HG03039 (cell line): ENCODE data around the gene TRPM4.
"Not testable (repeated sequence)": the region's sequence is repeated elsewhere in the genome, so short reads cannot be mapped to it uniquely, and the experiment has no call there.

Experiments
- ATAC-seq: cut with Tn5 transposase; IDR thresholded peaks from one replicate; pipeline ENCODE4 v1.9.1; 2021; ENCODE audit warnings: mild to moderate bottlenecking, moderate library complexity; ENCODE audit not compliant: unreplicated experiment

Gene TRPM4

DNA sequence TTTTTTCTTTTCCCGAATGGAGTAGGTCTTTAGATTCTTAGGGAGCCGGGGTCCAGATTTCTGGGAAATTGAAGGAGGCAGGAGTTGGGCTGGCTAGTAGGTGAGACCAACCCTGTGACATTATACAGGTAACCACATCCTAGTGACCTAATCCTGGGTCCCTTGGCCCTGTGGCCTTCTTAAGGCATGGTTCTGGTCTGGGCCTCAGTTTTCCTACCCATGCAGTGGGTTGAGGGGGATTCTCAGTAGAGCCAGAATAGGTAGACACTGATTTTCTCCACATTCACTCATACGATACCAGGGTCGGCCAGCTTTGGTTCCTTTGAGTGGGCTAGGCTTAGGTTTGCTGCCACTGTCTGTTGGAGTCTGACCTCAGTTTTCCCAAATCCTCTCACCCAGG is 31.0 kb upstream of the TRPM4 start:
- no peak for ATAC-seq

DNA sequence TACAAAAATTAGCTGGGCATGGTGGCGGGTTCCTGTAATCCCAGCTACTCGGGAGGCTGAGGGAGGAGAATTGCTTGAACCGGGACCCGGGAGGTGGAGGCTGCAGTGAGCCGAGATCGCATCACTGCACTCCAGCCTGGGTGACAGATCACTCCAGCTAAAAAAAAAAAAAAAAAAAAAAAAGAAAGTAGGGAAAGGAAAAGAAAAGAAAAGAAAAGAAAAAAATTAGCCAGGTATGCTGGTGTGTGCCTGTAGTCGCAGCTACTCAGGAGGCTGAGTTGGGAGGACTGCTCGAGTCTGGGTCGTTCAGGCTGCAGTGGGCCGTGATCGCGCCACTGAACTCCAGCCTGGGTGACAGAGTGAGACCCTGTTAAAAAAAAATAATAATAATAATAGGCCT is 30.4 kb upstream of the TRPM4 start:
- ATAC-seq = not testable (repeated sequence)

DNA sequence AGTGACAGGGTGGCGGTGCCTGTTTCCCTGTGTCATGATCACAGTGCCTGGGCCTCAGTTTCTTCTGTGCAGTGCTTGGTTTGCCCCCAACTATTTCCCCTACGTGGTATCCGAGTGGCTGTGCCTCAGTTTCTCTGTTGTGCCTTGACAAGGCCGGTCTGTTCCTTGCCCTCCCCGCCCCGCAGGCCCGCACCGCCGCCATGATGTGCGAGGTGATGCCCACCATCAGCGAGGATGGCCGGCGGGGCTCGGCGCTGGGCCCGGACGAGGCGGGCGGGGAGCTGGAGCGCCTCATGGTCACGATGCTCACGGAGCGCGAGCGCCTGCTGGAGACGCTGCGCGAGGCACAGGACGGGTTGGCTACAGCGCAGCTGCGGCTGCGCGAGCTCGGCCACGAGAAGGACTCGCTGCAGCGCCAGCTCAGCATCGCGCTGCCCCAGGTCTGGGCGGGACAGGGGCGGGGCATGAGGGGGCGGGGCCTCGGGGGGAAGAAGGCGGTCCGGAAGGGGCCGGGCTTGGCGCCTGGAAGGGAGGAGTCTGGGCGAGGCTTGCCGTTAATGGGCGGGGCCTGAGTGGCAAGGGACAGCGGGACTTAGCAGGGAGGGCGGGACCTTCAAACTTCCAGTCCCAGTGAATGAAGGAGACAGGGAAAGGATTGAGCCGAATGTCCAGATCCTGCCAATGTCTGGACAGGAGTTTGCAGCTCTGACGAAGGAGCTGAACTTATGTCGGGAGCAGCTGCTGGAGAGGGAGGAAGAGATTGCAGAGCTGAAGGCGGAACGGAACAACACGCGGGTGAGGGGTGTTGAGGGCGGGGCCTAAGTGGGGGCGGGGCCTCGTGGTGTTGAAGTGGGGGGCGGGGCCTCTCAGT is 29.7 kb upstream of the TRPM4 start:
- peak; percentile 84 for ATAC-seq

DNA sequence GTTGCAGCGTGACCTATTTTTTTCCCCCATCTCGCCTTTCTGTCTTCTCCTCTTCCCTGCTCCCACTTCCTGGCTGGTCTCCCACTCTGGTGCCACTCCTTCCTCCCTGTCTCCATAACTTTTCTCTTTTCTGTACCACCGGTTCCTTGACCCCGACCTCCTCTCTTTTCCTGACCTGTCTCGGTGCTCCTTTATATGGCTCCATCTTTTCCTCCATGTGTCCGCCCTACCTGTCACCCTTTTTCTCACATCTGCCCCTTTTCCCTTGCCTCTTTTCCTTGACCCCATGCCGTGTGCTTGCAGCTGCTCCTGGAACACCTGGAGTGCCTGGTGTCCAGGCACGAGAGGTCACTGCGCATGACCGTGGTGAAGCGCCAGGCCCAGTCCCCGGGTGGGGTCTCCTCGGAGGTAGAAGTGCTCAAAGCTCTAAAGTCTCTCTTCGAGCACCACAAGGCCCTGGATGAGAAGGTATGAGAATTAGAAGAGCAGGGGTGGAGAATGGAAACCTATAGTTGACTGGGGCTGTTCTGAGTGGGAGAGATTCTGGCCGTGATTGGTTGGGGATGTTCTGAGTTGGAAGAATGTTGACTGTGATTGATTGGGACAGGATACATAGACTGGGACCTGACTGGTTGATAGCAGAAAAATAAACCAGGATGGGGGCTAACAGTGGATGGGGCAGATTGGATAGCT is 28.9 kb upstream of the TRPM4 start:
- ATAC-seq = no peak

DNA sequence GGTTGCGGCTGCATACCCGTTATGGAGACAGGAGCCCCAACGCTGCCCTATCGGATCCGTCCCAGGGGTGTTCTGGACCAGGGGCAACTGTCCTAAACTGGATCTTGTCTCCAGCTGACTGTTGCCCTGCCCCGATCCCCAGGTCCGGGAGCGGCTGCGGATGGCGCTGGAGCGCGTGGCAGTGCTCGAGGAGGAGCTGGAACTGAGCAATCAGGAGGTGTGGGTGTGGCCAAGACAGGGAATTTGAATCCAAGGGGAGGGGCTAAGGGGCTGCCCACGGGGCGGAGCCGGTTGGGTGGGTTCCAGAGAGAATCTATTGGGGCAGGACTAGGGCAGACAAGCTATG is 28.4 kb upstream of the TRPM4 start:
- no peak for ATAC-seq

DNA sequence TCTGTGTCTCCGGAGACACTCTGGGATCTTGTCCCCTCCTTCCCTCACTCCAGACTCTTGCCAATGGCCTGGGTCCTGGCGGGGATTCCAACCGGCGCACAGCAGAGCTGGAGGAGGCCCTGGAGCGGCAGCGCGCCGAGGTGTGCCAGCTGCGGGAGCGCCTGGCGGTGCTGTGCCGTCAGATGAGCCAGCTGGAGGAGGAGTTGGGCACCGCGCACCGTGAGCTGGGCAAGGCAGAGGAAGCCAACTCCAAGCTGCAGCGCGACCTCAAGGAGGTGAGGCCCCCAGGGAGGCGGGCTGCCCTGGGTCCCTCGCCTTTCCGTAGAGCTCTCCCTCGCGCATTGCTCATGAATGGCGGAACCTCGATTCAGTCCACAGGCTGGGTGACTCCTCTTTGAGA is 27.3 kb upstream of the TRPM4 start:
- no peak for ATAC-seq

DNA sequence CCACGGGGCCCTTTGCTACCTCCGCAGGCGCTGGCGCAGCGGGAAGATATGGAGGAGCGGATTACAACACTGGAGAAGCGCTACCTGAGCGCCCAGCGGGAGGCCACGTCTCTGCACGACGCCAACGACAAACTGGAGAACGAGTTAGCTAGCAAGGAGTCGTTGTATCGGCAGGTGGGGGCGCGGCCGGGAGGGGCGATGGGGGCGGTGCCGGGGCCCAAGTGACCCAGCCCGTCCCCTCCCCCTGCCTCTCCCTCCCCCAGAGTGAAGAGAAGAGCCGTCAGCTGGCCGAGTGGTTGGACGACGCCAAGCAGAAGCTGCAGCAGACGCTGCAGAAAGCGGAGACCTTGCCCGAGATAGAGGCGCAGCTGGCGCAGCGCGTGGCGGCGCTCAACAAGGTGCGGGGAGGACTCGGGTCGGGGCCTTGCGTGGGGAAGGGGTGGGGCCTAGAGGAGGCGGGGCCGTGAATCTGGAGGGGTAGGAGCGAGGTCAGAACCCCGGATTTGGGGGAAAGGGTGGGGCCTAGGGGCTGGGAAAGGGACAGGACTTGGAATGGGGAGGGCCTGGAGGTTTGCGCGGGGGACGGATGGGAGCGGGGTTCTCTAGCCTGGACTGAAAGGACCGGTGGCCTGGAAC is 24.5 kb upstream of the TRPM4 start:
- ATAC-seq = no peak

DNA sequence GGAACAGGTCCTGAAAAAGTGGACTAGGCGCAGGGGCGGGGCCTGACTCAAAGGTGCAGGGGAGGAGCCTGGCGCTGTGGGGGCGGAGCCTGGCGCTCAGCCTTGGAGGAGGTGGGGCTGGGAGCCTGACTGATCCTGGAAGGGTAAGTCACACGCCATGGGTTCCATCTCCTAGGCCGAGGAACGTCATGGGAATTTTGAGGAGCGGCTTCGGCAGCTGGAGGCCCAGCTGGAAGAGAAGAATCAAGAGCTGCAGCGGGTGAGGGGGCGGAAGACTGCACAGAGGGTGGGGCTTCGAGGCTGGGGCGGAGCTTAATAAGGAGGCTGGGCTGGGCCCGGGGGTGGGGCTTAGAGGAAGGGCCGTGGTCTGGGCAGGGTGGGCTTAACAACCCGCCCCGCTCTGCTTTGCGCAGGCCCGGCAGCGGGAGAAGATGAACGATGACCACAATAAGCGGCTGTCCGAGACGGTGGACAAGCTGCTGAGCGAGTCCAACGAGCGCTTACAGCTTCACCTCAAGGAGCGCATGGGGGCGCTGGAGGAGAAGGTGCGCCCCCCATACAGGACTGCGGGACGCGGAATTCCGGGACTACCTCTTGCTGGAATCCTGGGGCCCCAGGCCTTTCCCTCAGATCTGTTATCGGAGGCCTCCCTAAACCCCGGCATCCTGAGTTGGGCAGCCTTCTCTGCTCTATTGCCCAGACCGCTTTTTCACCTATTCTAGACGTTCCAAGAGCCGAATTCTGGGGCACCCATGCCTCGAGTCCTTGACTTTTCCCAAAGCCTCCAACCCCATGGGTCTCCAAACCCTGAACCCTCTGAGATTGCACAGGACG is 23.8 kb upstream of the TRPM4 start:
- no peak for ATAC-seq

DNA sequence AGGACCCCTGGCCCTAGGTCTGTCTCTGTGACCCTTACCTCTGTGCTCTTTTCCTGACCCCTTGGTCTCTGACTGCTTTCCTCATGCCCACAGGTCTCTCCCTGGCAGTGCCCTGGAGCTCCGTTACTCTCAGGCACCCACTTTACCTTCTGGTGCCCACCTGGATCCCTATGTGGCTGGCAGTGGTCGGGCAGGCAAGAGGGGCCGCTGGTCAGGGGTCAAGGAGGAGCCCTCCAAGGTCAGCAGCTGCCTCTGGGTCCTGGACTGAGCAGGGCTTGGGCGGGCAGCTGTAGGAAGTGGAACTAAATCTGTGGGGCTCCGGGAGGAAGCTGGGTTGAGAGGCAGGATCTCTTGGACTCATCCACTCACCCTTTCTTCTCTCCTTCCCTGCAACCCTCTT is 21.9 kb upstream of the TRPM4 start:
- no peak for ATAC-seq

DNA sequence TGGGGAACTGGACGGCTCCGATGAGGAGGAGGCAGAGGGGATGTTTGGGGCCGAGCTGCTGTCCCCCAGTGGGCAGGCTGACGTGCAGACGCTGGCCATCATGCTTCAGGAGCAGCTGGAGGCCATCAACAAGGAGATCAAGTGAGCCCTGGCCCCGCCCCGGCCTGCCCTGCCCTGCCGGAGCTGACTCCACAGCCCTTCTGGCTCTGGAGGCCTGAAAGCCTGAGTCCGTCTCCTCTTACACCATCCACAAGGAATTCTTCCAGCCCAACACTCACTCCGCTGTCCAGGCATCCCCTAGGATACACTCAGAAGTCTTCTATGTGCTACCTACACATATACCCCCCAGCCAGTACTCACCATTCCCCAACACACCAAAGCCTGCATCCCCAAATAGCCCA is 20.8 kb upstream of the TRPM4 start:
- no peak for ATAC-seq

DNA sequence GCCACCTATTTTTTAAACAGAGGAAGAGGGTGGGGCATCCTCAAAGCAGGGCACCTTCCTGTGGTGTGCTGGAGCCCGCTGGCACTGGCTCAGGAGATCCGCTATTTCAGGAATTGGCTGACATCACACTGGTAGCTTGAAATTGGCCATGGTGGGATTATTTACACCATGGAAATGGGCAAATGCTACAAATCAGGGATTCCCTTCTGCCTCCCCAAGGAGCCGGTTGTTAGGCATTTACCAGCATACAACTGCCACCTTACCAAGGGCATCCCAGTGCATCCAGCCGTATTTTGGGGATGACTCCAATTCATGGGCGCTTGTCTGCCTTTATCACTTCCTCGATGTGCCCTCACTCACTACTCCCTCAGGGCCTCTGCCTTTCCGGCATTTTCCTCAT is 16.6 kb upstream of the TRPM4 start:
- ATAC-seq = no peak

DNA sequence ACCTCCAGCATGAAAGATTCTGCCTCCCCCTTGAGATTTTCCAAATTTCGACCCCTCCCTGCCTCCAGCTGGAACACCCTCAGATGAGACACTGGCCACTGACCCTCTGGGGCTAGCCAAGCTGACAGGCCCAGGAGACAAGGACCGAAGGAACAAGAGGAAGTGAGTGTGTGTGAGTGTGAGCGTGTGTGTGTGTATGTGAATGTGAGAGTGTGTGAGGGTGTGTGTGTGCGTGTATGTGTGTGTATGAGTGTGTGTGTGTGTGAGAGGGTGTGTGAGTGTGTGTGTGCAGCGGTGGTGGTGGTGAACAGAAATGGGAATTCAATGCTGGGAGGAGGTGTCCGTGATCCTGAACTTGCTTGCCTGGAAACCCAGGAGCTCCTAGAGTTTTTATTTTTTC is 16.2 kb upstream of the TRPM4 start:
- ATAC-seq = no peak

DNA sequence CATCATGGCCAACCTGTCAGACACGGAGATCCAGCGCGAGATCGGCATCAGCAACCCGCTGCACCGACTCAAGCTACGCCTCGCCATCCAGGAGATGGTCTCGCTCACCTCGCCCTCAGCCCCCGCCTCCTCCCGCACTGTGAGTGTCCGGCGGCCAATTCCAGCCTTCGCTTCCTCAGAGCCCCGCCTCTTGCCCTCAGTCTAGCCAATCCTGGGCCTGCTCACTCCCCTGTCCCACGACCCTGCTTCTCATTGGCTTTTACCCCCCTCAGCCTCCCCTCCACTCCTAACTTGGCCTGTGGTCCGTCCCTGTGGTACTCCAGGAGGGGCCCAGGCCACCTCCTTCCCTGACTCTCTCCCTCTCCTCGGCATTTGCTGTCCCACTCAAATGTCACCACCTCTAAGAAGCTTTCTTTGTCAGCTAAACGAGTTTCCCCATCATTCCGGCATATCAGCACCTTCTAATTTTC is 14.7 kb upstream of the TRPM4 start:
- ATAC-seq = no peak

DNA sequence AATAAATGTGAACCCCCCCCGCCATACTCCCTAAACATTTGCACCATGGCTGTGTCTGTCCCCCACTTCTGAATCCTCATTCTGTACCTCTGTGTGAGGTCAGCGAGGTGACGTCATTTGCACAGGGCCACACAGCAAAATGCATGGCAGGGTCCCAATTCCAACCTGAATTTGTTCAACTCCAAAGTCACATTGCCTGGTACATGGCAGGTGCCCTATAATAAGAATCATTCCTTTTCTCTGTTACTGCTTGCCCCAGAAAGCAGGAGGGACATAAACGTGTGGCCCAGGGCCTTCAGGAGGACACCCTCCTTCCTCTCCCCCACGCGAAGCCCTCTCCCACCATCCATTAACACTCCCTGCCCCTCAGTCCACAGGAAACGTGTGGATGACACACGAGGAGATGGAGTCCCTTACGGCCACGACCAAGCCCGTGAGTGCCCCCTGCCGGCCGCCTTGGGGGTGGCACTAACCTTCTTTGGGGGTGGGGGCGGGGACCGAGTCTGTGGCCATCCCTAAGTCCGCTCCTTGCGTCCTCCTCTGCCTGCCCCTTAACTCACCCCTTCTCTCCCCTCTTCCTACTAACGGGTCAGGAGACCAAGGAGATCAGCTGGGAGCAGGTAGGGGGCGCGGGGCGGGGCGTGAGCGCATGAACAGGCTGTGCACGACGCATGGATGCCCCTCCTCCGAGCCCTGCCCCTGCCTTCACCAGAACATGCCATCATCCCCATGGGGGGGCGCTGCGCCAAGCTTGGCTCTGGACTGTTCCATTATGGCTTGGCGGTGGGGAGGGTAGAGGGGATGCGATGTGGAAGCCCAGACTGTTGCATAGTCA is 11.8 kb upstream of the TRPM4 start:
- no peak for ATAC-seq

DNA sequence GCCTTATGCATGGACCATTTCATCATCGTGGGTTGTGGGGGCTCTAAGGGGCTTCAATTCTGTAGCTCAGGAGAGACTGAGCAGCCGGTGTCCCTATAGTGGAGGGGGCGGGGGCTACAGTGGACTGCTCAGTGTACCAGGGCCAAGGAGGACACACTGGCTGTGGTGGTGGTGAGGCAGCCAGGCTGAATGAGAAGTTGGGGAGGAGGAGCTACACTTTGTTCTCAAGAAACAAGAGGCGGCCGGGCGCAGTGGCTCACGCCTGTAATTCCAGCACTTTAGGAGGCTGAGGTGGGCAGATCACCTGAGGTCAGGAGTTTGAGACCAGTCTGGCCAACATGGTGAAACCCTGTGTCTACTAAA is 11.2 kb upstream of the TRPM4 start:
- ATAC-seq = not testable (repeated sequence)

DNA sequence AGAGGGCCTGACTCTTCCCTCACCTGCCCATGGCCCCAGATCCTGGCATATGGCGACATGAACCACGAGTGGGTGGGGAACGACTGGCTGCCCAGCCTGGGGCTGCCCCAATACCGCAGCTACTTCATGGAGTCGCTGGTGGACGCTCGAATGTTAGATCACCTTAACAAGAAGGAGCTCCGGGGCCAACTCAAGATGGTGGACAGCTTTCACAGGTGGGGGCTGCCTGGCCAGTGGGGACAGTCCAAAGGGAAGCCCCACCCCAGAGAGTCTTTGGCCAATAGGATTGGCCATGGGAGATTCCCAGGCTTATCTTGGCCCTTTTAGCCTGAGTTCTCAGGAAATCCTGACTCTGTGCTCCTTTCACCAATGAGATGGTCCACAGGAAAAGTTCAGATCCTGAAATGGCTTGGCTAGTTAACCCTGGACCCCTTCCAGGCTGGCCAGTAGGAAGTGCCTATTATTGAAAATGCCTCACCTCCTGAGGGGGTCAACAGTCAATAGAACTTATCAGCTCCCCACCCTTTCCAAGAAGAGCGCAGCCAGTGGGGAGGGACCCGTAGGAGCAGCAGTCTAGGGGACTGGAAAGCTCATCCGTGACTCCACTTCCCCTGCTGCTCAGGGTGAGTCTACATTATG is 9.4 kb upstream of the TRPM4 start:
- no peak for ATAC-seq

DNA sequence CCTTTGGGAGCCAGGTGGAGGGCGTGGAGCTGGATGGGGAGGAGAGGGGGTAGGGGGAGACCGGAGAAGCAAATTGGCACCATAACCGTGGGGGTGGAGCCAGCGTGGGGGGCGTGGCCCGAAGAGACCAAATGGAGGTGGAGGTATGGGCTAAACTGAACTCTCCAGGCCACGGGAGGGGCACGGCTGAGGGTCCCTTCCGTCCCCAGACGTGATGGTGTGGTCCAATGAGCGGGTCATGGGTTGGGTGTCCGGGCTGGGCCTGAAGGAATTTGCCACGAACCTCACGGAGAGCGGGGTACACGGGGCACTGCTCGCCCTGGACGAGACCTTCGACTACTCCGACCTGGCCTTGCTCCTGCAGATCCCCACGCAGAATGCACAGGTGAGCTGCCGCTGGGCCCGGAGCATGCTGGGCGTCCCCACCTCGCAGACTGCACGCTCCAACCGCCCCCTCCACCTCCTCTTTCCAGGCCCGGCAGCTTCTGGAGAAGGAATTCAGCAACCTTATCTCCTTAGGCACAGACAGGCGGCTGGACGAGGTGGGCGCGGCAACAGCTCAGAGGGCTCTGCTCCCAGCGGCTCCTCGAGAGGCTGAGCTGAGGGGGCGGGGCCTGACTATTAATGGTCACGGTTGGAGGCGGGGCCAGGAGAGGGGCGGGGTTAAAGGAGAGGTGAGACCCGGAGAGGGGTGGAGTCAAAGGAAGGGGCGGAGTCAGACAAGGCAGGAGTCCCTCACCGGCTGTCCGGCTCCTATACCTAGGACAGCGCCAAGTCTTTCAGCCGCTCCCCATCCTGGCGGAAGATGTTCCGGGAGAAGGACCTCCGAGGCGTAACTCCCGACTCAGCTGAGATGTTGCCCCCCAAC is 8.6 kb upstream of the TRPM4 start:
- ATAC-seq = no peak

DNA sequence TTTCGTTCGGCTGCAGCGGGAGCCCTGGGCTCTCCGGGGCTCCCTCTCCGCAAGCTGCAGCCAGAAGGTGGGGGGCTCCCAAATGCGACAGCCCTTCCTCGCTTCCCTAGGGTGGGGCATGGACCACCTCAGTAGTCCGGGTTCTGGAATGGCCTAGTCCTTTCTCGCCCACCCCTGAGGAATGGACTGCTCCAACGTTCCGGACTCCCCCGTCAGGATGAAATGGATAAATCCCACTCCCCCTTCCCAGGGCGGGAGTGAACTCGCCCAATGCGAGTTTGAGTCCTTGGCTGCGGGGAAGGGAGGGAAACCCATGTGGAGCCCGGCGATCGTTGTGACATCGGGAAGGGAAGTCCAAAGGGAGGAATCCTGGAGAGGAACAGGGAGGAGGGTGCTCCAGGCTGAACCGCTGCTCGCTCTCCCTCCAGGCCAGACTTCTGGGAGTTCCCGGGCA is 7.9 kb upstream of the TRPM4 start:
- no peak for ATAC-seq
